ENCODE results near the gene P4HA2.
"Not testable (repeated sequence)": the region's sequence is repeated elsewhere in the genome, so short reads cannot be mapped to it uniquely, and the experiment has no call there.

The P4HA2 gene

DNA sequence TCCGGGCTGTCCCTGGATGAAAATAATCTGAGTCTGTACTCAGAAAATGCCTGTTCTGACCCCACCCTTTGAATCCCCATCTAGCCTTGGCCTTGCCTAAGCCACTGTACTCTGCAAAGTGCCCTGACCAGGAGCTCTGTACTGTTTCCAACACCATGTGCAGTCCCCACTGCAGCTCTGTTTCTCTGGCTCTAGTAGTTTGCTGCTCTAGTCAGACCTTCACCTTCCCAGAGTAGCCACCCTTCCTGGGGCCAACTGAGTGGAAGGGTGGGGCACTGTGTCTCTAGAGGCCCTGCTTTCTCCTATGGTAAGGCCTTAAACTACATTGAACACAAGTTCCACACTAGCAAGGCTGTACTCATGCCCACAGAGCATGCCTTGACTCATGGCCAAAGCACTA, 31.9 kb downstream of the P4HA2 start:
- DNase-seq: no peak

DNA sequence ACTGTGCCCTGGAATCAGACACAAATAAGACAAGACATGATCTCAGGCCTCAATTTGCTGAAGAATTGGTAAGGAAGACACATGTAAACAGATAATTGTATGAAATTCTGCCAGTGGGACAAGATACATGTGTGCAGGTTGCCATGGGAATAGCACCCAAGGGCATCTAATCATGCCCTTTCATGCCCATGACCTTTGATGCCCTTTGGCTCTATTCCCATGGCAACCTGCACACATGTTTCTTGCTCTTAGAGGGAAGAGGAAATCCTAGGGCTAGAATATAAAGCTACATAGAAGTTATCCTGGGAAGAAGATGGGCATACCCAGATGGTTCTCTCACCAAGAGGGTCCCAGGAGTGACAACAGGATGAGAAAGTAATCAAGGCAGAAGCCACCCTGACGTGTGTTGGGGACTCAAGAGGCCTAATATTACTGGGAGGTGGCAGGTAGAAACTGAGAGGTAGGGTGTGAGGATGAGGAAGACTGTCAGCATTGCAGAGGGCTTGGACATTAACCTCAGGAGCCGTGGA, 34.4 kb downstream of the P4HA2 start:
- DNase-seq: no peak

GRCh38 chr5:132190161-132190817, 37.4 kb downstream of the P4HA2 start:
- no peak for DNase-seq

DNA sequence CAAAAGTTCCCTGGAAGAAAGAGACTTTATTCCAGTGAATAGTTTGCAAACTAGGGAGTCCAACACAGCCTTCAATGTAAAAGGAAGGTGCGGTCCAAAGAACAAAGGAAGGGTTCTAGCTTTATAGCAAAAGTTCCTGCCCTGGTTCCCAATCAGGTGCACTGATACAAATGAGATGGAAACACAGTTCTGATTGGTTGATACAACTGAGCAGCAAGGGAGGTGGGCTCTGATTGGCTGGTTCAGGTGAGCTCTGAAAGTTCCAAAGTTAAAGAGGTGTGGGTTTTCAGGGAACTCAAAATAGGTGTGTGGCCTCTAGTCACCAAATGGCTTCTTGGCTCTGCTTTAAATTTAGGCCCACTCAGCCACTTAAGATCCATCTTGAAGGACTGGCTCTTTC, 43.1 kb downstream of the P4HA2 start:
- DNase-seq: no peak

- DNase-seq: no peak
Measured at GRCh38 chr5:132183723-132184122, 43.9 kb downstream of the P4HA2 start.

DNA sequence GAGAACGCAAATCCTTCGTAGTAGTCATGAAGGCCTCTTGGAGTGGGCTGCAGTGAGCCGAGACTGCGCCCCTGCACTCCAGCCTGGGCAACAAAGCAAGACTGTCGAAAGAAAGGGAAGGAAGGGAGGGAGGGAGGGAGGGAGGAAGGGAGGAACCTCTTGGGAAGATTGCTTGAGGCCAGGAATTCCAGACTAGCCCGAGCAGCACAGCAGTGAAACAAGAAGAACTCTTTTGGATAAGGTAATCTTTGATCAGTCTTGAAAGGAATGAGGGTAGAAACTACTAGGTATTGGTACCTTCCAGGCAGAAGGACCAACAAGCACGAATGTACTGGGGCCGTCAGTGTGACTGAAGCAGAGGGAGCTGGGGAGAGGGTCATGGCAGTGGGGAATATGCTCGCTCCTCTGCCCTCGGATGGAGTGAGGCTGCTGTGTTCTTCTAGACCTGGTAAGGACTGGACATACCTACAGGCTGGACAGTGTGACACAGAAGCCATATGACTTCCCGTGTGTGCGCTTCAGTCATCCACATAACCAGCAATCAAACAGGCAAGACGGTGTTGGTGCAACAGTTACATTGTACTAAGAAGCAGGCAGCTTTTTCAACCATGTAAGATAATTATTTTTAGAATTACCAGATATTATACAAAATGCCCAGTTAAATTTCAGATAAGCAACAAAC, 45.2 kb downstream of the P4HA2 start:
- no peak for DNase-seq

GRCh38 chr5:132181011-132181629, 46.5 kb downstream of the P4HA2 start:
- no peak for DNase-seq

GRCh38 chr5:132180134-132180745, 47.4 kb downstream of the P4HA2 start:
- no peak for DNase-seq

DNA sequence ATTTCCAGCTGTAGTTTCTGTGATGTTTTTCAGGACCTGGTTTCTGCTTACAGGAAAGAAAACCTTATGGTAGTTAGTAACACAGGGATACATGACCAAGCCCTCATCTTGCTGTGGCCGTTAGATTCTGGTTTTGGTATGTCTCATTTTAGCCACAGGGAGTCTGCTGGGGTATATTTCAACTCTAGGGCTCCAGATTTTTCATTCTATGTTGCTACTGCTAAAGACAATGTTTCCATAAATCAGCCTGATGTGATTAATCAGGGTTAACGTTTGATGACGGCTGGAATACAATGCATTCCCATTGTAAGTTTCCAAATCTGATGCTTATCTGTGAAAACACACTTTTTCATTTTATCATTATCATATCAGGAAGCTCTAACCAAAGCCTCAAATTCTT, 48.2 kb downstream of the P4HA2 start:
- no peak for DNase-seq

DNA sequence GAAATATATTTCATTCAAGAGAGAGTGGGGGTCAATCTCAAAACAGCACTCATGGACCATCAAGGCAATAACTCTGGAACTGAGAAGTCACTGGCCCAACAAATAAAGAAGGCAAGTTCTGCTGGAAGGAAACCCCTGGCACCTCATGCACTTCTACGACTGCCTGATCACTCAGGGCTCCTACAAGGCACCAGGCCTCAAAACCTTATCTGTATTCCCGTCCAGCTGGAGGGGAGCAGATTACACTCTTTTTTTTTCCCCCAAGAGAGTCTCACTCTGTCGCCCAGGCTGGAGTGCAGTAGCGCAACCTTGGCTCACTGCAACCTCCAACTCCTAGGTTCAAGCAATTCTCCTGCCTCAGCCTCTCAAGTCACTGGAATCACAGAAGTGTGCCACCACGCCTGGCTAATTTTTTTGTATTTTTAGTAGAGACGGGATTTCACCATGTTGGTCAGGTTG, 49.9 kb downstream of the P4HA2 start:
- no peak for DNase-seq

DNA sequence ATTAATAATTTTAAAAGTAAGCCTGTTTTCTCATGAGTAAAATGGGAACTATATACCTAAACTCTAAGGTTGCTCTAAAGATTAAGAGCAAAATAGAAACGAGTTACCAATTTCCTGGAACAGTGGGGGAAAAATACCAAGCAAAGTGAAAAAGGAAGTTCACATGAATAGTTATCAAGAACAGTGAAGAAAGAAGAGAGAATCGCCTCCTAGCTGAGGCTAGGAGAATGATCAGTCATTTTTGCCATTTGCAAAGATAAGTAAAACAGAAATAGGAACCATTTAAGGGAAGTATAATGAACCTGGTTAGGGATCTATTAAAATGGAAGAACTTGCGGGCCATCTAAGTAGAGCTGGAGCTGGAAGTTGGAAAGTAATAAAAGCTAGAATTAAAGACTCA, 50.7 kb downstream of the P4HA2 start:
- DNase-seq: no peak

- DNase-seq: no peak
Measured at GRCh38 chr5:132176521-132176945, 51.1 kb downstream of the P4HA2 start.

DNA sequence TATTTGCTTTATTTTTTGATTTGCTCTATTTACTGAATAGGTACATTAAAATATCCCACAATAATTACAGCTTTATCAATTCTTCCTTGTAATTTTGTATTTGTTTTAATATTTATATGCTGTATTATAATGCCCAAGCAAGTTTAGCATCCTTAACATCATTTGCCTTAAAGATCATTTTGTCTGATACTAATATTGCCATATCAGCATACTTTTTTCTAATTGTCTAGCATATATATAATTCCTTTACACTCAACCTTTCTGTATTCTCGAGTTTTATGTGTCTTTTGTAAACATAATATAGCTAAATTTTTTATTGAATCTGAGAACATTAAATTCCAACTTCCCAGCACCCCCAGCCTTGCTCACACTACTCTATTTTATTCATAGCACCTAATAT, 64.7 kb downstream of the P4HA2 start:
- no peak for DNase-seq

DNA sequence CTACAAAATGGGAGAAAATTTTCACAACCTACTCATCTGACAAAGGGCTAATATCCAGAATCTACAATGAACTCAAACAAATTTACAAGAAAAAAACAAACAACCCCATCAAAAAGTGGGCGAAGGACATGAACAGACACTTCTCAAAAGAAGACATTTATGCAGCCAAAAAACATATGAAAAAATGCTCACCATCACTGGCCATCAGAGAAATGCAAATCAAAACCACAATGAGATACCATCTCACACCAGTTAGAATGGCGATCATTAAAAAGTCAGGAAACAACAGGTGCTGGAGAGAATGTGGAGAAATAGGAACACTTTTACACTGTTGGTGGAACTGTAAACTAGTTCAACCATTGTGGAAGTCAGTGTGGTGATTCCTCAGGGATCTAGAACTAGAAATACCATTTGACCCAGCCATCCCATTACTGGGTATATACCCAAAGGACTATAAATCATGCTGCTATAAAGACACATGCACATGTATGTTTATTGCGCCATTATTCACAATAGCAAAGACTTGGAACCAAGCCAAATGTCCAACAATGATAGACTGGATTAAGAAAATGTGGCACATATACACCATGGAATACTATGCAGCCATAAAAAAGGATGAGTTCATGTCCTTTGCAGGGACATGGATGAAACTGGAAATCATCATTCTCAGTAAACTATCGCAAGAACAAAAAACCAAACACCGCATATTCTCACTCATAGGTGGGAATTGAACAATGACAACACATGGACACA, 65.9 kb downstream of the P4HA2 start:
- DNase-seq: not testable (repeated sequence)

DNA sequence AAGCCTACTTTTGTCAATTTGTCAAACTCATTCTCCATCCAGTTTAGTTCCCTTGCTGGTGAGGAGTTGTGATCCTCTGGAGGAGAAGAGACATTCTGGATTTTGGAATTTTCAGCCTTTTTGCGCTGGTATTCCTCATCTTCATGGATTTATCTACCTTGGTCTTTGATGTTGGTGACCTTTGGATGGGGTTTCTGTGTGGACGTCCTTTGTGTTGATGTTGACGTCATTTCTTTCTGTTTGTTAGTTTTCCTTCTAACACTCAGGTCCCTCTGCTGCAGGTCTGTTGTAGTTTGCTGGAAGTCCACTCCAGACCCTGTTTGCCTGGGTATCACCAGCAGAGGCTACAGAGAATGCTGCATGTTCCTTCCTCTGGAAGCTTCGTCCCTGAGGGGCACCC, 71.2 kb downstream of the P4HA2 start:
- no peak for DNase-seq

GRCh38 chr5:132150565-132150964, 77.1 kb downstream of the P4HA2 start:
- DNase-seq: no peak

GRCh38 chr5:132147663-132148062, 80.0 kb downstream of the P4HA2 start:
- DNase-seq: no peak

- not testable (repeated sequence) for DNase-seq
Measured at GRCh38 chr5:132145326-132145725, 82.3 kb downstream of the P4HA2 start.

DNA sequence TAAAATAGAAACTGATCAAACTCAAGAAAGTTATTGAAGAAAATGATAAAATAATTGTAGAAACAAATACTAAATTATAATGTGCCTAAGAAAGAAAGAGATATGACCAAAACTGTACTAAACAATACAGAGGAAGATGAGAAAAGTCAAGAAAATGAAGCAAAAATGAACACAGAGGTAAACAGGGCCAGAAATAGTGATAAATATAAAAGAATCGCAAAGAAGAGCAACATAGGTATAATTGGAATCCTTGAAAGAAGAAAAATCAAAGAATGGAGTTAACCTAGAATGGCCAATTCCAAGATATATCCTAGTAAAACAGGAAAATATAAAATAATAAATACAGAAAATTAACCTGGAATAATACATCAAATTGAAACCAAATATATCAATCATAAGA, 84.5 kb downstream of the P4HA2 start:
- no peak for DNase-seq

- no peak for DNase-seq
Measured at GRCh38 chr5:132142459-132142858, 85.2 kb downstream of the P4HA2 start.

Data from T-helper 9 cell (primary cell).